GM21360 (cell line): Measurements from ENCODE around the gene SLC34A1.
"Not testable (repeated sequence)": the region's sequence is repeated elsewhere in the genome, so short reads cannot be mapped to it uniquely, and the experiment has no call there.

Experiments
- ATAC-seq: cut with Tn5 transposase; IDR thresholded peaks from one replicate; pipeline ENCODE4 v1.9.1; 2021; ENCODE audit warnings: mild to moderate bottlenecking, moderate library complexity; ENCODE audit not compliant: unreplicated experiment

The SLC34A1 gene

DNA sequence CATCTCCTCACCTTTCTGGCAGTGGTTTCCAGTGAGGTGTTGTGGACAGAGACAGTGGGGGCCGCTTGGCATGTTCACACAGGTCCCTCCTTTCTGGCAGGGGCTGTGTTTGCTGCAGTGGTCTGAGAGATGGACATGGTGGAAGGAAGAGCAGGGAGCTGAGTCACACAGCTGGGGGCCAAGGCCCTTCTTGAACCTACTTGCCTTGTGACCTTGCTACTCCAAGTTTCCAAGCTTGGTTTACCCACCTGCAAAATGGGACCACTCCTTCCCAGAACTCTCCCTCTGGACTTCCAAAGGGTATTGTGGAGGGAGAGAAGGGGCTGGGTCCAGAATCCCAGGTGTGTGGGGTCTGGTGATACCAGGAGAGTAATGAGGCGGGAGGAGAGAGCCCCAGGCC lies 21.1 kb downstream of the SLC34A1 start:
- no peak for ATAC-seq

DNA sequence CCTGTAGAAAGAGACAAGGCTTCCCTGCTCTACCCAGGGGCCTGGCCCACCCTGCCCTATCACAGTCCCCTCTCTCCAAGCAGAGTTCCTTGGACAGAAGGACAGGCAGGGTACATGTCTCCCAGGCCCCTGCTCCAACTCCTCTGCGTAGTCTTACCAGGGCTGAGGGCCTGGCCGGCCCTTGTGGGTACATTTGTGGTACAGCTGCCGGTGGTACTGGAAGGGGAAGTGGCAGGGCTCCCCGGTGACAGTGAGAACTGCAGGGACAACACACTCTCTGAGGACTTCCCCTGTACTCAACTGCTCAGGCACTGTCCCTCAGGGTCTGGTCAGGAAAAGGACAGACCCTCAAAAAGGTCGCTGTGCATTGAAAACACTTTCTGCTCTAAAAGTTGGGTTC lies 21.6 kb downstream of the SLC34A1 start:
- ATAC-seq = no peak

DNA sequence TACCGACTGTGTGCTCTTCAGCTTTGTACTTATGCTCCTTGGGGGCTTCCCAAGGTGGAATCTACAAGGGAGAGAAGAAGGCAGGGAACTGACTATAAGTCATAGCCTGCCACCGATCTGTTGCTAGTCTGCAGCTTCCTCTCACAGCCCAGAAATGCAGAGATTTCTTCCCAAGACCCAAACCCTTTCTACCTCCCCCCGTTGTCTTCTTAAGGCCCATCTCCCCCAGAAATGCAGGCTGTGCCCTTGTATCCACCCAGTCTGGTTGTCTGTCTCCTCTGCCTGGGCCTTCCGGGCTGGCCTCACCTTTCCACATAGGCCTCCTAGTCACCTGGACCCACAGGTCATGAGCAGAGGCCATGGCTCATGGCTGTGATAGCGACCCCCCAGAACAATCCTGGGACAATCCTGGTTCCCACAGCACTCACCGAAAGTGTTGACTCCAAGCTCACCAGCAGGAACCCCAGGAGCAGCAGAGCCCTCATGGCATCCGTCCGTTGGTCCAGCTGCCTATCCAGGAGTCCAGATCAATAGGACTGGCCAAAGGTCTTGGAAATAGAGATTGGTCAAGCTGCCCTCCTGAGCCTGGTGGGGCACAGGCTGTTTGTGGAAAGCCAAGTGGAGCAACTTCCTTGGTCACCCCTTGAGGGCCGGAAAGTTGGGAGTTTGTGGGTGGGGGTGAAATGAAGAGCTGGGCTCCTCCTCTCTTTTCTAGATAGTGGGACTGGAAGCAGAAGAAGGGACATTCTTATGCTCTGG lies 25.0 kb downstream of the SLC34A1 start, which contains the start of gene F12:
TSS of gene F12 (minus strand) at position 522 of the 759 bp plus-strand sequence. CDS start at position 485, 37 bp downstream.
- no peak for ATAC-seq

DNA sequence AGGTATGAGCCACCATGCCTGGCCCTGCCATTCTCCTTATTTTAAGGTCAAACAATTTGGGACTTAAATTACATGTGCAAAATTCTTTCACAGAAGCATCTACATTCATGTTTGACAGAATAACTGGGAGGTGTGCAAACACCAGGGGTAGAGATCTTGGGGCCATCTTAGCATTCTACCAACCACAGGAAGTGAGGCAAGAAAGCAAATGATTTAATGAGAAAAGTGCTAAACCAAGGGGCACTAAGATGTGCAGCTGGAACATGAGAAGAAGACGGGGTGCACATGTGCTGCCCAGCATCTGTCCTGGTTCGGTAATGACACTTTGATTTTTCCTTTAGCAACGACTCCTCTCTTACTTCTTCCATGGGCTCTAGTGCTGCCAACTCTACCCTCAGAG lies 26.3 kb downstream of the SLC34A1 start:
- ATAC-seq = no peak

DNA sequence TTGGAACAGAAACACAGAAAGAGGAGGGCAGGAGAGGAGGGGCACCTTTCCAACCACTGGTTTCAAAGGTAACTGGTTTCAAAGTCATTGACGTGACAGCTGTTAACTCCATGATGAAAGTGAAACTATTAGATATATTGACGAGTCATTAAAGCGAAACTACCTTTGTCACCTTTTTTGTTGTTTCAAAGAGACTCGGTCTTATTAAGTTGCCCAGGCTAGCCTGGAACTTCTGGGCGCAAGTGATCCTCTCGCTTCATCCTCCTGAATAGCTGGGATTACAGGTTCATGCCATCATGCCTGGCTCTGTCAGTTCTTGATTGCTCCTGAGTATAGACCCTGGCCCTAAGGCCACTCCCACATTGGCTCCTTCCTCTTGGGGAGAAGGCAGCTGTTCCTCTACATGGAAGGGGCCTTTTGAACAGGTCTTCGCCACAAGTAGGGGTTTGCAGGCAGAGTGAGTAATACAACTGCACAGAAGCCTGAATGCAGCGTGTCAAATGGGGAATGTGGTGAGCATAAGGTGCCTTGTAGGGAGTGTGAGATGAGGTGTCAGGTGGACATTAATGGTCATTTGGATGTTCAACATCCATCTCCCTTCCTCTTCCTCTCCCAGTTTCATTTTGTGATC lies 28.5 kb downstream of the SLC34A1 start:
- peak; percentile 72 for ATAC-seq

DNA sequence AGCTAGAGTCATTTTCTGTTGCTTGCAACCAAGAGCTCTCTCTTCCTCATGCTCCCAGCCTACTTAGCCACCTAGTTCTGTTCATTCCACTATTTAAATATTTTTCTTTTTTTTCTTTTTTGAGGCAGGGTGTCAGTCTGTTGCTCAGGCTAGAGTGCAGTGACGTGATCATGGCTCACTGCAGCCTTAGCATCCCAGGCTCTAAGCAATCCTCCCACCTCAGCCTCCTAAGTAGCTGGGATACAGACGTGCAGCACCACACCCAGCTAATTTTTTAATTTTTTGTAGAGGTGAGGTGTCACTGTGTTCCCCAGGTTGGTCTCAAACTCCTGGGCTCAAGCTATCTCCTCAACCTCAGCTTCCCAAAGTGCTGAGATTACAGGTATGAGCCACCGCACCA lies 30.2 kb downstream of the SLC34A1 start:
- no peak for ATAC-seq

DNA sequence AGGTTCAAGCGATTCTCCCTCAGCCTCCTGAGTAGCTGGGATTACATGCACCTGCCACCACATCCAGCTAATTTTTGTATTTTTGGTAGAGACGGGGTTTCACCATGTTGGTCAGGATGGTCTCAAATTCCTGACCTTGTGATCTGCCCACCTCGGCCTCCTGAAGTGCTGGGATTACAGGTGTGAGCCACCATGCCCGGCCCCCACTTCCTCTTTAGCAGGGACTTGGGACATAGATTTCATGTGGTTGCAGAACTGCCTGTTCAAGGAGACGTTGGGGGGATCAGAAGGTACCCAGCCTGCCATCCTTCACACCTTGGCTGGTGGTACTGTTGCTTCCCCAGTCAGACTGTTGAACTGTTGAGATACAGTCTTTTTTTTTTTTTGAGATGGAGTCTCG lies 32.8 kb downstream of the SLC34A1 start:
- not testable (repeated sequence) for ATAC-seq

DNA sequence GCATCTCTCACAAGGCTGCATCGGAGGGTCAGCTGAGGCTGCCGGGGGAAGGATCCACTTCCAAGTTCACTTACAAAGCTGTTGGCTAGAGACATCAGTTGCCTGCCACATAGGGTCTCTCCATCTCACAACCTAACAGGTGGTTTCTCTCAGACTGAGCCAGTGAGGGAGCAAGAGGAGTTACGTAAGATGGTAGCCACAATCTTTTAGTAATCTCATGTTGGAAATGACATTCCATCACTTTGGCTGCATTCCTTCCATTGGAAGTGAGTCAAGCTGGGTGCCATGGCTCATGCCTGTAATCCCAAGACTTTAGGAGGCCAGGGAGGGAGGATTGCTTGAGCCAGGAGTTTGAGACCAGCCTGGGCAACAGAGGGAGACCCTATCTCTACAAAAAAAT lies 34.8 kb downstream of the SLC34A1 start:
- no peak for ATAC-seq

DNA sequence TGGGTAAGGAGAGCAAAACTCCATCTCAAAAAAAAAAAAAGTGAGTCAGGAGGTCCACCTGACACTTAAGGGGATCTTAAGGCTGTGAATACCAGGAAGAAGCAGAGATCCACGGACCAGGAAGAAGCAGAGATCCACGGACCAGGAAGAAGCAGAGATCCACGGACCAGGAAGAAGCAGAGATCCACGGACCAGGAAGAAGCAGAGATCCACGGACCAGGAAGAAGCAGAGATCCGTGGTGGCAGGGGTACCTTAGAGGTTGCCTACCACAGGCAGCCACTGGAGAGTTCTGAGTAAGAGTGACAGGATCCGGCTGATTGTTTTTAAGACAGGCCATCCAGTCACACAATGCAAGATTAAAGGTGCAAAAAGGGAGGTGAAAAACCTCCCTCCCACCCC lies 36.2 kb downstream of the SLC34A1 start:
- ATAC-seq = not testable (repeated sequence)

DNA sequence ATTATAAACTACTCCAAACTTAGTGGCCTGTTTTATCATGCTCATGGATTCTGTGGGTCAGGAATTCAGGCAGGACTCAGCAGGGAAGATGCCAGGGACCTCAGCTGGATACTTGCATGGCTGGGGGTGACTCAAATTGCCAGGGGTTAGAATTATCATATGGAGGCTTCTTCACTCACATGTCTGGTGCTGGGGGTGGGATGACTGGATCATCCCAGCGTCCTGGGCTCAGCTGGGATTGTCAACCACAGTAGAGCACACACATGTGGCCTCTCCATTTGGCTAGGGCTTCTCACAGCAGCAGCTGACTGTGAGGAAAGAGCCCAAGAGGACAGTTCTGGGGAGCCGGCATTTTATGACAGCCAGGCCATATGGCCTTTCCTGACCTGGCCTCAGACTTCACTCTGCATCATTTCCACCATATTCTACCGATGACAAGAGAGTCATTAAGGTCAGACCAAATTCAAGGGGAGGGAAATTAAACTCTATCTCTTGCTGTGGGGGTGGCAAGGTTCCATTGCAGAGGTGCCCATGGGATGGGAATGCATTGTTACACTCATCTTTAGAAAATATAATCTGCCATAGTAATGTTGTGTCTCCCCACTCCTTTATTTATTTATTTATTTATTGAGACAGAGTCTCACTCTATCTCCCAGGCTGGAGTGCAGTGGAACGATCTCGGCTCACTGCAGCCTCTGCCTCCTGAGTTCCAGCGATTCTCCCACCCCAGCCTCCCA lies 37.0 kb downstream of the SLC34A1 start:
- ATAC-seq = no peak

DNA sequence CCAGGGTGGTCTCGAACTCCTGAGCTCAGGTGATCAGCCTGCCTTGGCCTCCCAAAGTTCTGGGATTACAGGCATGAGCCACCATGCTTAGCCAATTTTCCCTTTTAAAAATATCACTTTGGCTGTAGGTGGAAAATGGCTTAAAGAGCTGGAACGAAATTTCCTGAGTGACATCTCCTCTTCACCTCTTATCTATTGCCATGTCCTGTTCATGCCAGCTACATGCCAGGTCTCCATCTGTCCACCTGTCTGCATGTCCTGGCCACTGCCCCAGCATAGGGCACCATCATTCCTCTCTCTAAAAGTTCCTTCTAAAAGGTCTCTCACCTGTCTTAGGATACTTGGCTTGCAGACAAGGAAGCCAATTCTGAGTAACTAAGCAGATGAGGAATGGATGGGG lies 39.4 kb downstream of the SLC34A1 start:
- no peak for ATAC-seq

DNA sequence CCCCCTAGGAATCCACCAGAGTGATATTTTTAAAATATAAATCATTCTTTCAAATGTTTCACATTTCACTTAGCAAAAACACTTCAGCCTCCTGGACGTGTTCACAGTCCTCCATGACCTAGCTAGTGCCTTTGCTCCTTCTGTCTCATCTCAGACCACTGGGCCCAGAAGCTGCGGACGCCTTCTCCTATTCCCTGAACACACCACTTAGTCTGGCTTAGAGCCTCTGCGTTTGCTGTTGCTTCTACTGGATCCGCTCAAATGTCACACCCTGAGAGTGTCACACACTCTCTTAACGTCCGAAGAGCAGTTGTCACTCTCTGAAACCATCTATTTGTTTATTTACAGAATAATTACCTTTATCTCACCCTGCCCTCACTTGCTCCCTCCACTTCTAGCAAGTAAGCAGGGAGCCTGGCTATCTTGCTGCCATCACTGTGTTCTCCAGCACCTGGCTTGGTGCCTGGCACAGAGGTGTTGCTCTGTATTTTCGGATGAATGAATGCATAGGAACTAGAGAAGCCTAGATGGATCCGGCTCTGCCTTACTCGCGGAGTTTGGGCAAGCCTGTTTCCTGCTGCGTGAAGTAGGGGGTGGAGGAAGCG lies 41.1 kb downstream of the SLC34A1 start:
- ATAC-seq = no peak

DNA sequence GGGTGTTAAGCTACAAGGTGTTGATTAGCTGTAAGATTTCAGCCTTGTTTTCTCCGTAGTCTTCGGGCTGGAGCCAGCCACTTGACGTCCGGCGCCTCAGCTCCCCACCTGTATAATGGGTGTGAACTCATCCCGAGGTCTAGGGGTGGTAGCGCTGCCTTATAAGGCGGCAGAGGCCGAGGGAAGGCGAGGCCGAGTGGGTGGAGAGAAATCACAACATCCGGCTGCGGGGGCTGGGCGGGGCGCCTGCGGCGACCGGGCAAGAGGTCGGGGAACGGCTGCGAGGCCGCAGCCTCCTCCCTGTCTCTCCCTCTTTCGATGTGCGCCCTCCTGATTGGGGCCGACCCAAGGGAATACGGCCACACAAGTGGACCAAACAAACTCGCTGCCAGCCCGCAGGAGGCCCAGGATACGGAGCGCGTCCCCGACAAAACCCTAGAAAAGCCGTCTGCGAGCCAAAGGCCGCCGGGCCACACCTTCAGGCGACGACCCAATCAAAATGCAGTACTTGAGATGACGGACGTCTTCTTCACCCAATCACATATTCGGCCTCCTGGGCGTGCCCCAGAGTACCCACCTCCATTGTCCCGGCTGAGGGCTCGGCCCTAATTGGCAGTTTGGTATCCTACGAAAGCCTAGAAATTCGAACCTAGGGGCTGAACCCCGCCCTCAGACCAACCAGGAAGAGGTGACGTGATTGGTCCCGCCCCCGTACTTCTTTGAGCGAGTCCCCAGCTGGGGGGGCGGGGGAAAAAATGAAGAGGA lies 41.7 kb downstream of the SLC34A1 start:
- peak; percentile 74 for ATAC-seq

DNA sequence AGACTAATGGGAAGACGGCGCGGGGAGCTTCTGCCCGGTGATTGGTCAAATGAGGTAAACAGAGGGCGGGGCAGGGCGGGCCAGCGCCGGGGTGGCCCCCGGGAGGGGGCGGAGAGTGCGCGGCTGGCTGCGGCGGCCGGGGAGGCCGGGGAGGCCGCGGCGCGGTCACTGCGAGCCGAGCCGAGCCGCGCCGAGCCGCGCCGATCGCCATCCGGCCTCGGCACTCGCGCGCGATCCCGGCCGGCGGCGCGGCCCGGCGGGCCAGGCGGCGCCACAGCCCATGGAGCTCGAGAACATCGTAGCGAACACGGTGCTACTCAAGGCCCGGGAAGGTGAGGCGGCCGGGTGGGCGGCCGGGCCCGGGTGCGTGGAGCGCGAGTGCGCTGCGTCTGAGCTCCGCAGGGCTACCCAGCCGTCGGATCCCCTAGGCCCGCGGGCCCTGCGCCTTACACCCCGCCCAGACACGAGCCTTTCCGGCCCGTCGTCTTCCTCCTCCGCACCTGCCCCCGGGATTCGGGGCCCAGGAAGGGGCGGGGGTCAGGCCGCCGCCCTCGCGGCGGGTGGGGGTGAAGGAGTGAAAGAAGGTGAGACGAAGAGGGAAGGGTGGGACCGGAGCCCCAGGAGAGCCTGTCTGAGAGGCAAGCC lies 42.5 kb downstream of the SLC34A1 start, which contains the start of gene GRK6:
TSS of gene GRK6 (plus strand) at position 111 of the 645 bp plus-strand sequence. CDS start at position 281, 170 bp downstream.
- ATAC-seq = peak; percentile 1

DNA sequence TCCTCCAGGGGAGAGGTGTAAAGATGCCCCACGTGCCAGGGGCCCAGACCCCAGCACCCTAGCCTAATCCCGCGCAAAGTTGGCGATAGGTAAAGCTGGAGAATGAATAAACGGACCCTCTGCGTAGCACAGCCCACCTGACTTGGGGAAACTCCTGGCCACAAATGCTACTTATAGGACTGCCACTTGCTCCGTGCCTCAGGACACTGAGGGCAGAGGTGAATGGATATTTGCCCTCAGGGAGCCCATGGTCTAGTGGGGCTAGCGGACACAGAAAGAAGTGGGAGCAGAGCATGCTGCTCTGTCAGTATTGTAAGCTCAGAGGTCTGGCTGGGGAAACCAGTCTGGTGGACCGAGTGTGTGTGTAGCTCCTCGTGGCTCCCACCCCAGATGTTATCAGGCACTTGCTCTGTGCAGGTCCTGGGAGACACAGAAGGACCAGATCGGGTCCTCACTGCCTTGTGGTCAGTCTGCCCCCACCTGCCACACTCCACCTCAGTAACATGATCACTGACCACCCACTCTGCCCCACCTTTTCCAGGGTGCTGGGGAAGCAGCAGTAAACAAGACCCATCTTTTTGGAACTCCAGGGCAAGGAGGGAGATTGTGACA lies 43.1 kb downstream of the SLC34A1 start:
- ATAC-seq = no peak

DNA sequence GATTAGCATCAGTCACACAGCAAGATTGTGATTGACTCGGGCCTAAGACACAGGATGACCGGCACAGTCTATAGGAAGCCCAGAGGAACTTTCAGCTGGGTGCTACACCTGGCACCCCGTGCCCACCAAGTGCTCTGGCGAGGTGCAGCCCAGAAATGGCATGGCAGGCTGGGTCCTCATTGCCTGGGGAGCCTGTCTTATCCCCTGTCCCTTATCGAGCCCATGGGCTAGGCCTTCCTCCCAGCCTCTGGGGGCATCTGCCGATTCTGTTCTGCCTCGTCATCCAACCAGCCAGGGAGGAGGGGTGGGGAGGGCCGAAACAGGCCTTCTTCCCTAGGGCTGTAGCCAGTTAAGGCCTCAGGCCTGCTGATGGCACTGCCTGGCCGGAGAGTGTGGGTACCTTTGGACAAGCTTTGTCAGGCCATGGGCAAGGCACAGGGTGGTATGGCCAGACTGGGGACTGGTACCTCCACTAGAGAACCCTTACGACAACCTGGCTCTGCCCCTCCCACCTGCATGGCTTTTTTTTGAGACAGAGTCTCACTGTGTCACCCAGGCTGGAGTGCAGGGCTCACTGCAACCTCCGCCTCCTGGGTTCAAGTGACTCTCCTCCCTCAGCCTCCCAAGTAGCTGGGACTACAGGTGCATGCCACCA lies 43.8 kb downstream of the SLC34A1 start:
- no peak for ATAC-seq

DNA sequence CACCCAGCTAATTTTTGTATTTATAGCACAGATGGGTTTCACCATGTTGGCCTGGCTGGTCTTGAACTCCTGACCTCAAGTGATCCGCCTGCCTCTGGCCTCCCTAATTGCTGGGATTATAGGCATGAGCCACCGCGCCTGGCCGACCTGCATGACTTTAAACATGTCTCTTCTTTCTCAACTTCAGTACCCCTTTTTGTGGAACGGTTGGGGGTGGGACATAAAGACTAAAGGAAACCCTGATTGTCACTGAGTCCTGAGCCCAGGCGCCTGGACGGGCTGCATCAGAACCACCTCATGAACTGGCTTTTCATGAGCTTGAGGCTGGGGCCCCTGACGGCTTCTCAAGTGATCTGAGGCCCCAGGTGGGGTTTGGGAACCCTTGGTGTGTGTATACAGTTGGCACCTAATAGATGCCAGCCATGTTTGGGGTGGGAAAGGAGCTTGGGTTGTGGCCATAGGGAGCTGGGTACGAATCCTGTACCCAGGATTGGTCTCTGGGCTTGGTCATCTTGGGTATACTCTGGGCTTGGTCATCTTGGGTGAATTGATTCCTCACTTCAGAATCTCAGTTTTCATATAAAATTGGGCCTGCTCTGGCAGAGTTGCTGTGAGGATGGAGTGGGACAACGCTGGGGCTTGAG lies 44.5 kb downstream of the SLC34A1 start:
- no peak for ATAC-seq

DNA sequence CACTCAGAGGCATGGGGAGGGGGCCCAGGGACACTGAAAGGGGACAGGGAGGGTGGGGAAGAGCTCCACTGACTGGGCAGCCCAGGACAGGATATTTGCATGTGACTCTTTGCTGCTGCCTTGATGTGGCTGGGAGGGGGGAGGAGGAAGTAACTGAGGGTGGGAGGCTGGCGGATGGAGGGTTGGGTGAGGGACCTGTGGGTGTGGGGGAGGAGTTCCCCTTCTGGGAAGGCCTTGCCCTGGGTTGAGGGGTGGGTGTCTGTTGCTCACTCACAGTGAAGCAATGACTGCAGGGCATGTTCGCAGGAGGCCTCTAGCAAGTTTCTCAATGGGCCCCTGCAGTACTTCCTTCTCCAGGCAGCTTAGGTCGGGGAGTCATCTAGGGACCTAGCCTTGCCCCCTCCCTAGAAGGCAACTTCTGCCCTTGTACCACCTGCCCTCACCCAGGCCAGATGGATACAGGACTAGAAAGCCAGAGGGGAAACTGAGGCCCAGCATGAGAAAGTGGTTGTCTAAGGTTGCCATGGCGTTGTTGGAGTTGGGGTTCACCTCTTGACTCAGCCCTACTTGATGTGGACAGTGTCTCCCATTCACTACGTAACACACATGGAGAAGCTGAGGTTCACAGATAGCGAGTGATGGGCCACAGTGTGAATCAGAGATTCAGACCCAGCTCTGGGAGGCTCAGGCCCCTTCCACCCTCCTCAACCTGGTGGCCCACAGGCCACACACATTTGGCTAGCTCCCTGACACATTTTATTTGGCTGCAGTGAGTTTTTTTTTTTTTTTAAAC lies 45.2 kb downstream of the SLC34A1 start:
- no peak for ATAC-seq
